Psoas muscle (tissue), 8 donors: ENCODE results near the gene C2orf42. TPM values are rescaled to one million over a fixed set of nuclear protein-coding genes. Genes with fewer than 3 reads are reported as not detected.
A peak's percentile ranks its signal among the peaks of the same experiment; 100 is the strongest.
"Not testable (repeated sequence)": the region's sequence is repeated elsewhere in the genome, so short reads cannot be mapped to it uniquely, and the experiment has no call there.

Experiments
- ATAC-seq, 4 donors: fragments of 200-7000 bp; cut with Tn5 transposase; one replicate each; pipeline ENCODE4 v1.9.1; 2020; ENCODE audit warnings: moderate library complexity in 3 of 4, mild to moderate bottlenecking in 2 of 4
- DNase-seq, 2 donors: peaks; one replicate each; pipeline ENCODE4 v3.0.0-alpha.2; 2020
- H3K27ac ChIP-seq: fragments of 200-600 bp; one replicate; pipeline ENCODE4 v1.8.0; 2022
- H3K27me3 ChIP-seq, 3 donors: fragments of 200-600 bp in 1 of 3; one replicate each; pipeline versions ENCODE4 v1.6.1 to v1.8.0; 2013 to 2022; ENCODE audit warnings: low read length in 2 of 3, mild to moderate bottlenecking in 2 of 3, moderate library complexity in 1 of 3; ENCODE audit not compliant: insufficient read depth in 3 of 3
- H3K36me3 ChIP-seq, 2 donors: fragments of 200-600 bp in 1 of 2; one replicate each; pipeline versions ENCODE4 v1.6.1 to v1.8.0; 2013 to 2022; ENCODE audit warnings: low read depth in 1 of 2, mild to moderate bottlenecking in 1 of 2, moderate library complexity in 1 of 2; ENCODE audit not compliant: insufficient read depth in 1 of 2
- H3K4me1 ChIP-seq: fragments of 200-600 bp; one replicate; pipeline ENCODE4 v1.8.0; 2022
- H3K4me3 ChIP-seq: fragments of 200-600 bp; one replicate; pipeline ENCODE4 v1.8.0; 2022; ENCODE audit warnings: mild to moderate bottlenecking
- H3K9me3 ChIP-seq: fragments of 200-600 bp; one replicate; pipeline ENCODE4 v1.8.0; 2022
- WGBS, 3 donors: extraction: QIAGEN DNeasy Blood & Tissue Kit; methylation state at CpG; one replicate each; pipeline versions ENCODE4 v1.1.6 to v1.1.7; 2013; 5-methylcytosine and 5-hydroxymethylcytosine counted together
- intact Hi-C, 2 donors: fragments of 100-400 bp; cut with DNase I; formaldehyde crosslinking; loops; one replicate each; pipeline versions ENCODE4 v1.11.0 to v1.14.2; 2022
- polyA plus RNA-seq, 3 donors: library from polyadenylated mRNA; stranded (reverse); fragments of 200-250 nt; gene quantifications; one replicate each; pipeline ENCODE4 v1.2.3, GENCODE V29; 2013
- total RNA-seq, 4 donors: library from RNA; stranded (reverse); fragmentation: NEBNext Ultra II Directional in 2 of 4; extraction: Animal tissue kit (Norgen Biotek cat#: 25700) in 2 of 4; gene quantifications; one replicate each; pipeline versions ENCODE4 v1.2.1 to v1.2.4, GENCODE V29; 2021 to 2023
- TF ChIP-seq, protein P1 (sequence below): fragments of 200-600 bp; IDR thresholded peaks from one replicate; pipeline ENCODE4 v1.8.0; 2022; ENCODE audit warnings: antibody characterized with exemption
- donor health status: healthy with polysubstance abuse.
- donor health status: DM: no; HTN: no; CAD: no; lungs with moderate emphysema.
- donor health status: Bipolar disorder and iron deficiency.
- donor health status: healthy.
- donor health status: DM: yes; HTN: yes; CAD: no.
- donor health status: DM: no; HTN: no; CAD: no.
- donor health status: DM: no; HTN: no; CAD: no.
- donor health status: DM: yes; HTN: yes; CAD: no.

Gene C2orf42
- total and polyA plus RNA-seq, 7 donors = 5.3 to 13.3 (median 7.7) TPM

DNA sequence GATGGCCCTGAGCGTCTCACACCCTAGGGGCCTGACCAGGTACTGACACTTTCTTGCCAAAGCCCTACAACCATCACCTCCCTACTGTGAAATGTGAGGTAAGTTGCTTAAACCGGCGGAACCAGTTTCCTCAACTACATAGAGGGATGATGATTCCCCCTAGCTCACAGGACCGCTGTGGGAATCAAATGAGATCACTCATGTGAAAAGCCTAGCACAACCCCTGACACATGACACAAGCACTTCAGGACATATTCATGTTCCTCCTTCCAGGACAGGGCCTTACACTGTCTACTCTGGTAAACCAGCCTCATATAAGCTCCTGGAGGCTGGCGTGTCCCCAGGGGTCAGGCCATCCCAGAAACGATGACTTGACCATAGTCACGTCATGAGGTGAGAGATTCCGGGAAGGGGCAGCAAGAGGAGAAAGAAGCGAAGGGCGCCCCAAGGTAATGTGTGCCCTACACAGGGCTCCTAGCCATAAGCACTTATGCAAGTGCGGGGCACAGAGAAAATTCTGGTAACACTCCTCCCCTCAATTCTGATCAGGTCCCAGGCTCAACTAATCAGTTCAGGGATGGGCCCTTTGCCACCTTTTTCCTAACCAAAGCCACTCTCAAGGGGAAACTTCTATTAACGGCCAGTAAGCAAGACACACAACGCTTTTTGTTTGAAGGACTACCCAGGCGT lies 49.5 kb downstream of the C2orf42 start:
- no peaks in the 10 kb centered on the region for H3K36me3 ChIP-seq
- H3K27me3 ChIP-seq = no peaks in the 10 kb centered on the region
- H3K4me1 ChIP-seq = peaks cover 23% of the 10 kb centered on the region
- TF ChIP-seq, protein P1, sequence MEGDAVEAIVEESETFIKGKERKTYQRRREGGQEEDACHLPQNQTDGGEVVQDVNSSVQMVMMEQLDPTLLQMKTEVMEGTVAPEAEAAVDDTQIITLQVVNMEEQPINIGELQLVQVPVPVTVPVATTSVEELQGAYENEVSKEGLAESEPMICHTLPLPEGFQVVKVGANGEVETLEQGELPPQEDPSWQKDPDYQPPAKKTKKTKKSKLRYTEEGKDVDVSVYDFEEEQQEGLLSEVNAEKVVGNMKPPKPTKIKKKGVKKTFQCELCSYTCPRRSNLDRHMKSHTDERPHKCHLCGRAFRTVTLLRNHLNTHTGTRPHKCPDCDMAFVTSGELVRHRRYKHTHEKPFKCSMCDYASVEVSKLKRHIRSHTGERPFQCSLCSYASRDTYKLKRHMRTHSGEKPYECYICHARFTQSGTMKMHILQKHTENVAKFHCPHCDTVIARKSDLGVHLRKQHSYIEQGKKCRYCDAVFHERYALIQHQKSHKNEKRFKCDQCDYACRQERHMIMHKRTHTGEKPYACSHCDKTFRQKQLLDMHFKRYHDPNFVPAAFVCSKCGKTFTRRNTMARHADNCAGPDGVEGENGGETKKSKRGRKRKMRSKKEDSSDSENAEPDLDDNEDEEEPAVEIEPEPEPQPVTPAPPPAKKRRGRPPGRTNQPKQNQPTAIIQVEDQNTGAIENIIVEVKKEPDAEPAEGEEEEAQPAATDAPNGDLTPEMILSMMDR = peak; percentile 23
- WGBS, 3 donors = 30 to 40% (median 31%) methylated on average over 14 of the region's 14 CpGs
- peak overlapping the region; percentile 72 for H3K4me3 ChIP-seq
- peak; percentile 20 to 53 (median 41) for ATAC-seq
- DNase-seq = peak; percentile 50 to 77
- H3K27ac ChIP-seq = peak overlapping the region; percentile 98
- intact Hi-C loops = loop anchor here in 1 of 2 donors (2.0 kb wide), 2 partner anchors 17 to 53 kb away; no protein-coding TSS in a partner anchor
- no peaks in the 10 kb centered on the region for H3K9me3 ChIP-seq

DNA sequence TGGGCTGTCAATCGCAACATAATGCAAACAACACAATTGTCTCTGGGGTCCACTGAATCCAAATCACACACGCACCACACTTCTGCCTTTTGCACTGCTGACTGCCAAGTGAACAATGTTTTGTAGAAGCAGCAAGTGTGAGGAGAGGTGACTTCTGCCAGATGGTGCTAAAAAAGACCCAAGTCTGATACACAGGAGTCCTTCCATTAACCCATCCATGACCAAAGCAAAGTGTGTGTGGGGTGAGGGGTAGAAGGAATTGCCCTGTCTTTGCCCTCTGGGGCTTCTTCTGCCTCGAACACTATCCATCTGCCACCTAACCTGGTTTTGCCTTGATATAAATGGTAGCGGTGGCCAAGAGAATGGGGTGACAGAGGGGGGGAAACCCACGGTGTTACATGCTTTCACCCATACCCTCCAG lies 50.0 kb downstream of the C2orf42 start:
- Histone ChIP-seq H3K4me3 (peak overlapping the region; percentile 72), H3K27me3 (no peaks in the 10 kb centered on the region), H3K4me1 (peaks cover 28% of the 10 kb centered on the region), H3K36me3 (no peaks in the 10 kb centered on the region), H3K9me3 (no peaks in the 10 kb centered on the region), H3K27ac (peak overlapping the region; percentile 98)
- ATAC-seq = no peak
- DNase-seq = no peak
- 66 to 81% (median 71%) methylated on average over 5 of the region's 5 CpGs for WGBS, 3 donors
- TF ChIP-seq, protein P1 = no peak
- intact Hi-C loops = loop anchor here in 1 of 2 donors (2.0 kb wide), 2 partner anchors 16 to 52 kb away; no protein-coding TSS in a partner anchor

DNA sequence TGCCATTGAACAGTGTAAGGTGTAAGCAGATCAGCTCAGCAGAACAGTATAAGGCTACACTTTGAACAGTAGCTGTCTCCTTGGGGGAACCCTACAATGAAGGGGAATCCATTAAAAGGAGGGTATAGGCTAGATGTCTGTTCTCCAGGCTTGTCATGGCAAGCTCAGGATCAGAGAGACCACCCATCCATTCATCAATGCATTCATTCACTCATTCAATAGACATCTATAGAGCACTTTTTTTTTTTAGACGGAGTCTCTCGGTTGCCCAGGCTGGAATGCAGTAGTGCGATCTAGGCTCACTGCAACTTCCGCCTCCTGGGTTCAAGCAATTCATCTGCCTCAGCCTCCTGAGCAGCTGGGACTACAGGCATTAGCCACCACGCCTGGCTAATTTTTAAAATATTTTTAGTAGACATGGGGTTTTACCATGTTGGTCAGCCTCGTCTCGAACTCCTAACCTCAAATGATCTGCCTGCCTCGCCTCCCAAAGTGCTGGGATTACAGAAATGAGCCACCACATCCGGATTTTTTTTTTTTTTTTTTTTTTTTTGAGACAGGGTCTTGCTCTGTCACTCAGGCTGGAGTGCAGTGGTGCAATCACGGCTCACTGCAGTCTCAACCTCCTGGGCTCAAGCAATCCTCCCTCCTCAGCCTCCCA lies 56.4 kb downstream of the C2orf42 start:
- Histone ChIP-seq H3K27ac (peak overlapping the region; percentile 91), H3K4me1 (peaks cover 42% of the 10 kb centered on the region)
- WGBS, 3 donors = 89 to 93% (median 90%) methylated on average over 10 of the region's 10 CpGs

GRCh38 chr2:70133491-70134322 lies 57.1 kb downstream of the C2orf42 start:
- Histone ChIP-seq H3K4me1 (peaks cover 42% of the 10 kb centered on the region), H3K27ac (peak overlapping the region; percentile 91), H3K9me3 (no peaks in the 10 kb centered on the region), H3K4me3 (peak overlapping the region; percentile 58), H3K27me3 (no peaks in the 10 kb centered on the region), H3K36me3 (no peaks in the 10 kb centered on the region)
- TF ChIP-seq, protein P1 = no peak
- ATAC-seq (peak in 2 of 4 donors; percentile 29 to 32), DNase-seq (no peak)
- WGBS, 3 donors = 55 to 65% (median 58%) methylated on average over 10 of the region's 10 CpGs
- intact Hi-C loops = no loop called here

More for the DNA sequence above, 56.4 kb downstream of the C2orf42 start:
- H3K4me3 ChIP-seq, H3K9me3 ChIP-seq, intact Hi-C loops, DNase-seq, H3K36me3 ChIP-seq, ATAC-seq, H3K27me3 ChIP-seq: not testable (repeated sequence)

- Histone ChIP-seq H3K4me3 (peak overlapping the region; percentile 58), H3K27ac (peak overlapping the region; percentile 91), H3K4me1 (peaks cover 46% of the 10 kb centered on the region), H3K36me3 (no peaks in the 10 kb centered on the region), H3K27me3 (no peaks in the 10 kb centered on the region), H3K9me3 (no peaks in the 10 kb centered on the region)
- no peak for DNase-seq
- 43 to 82% (median 55%) methylated on average over 1 of the region's 1 CpG for WGBS, 3 donors
- ATAC-seq = no peak
- TF ChIP-seq, protein P1 = no peak
- intact Hi-C loops = no loop called here
Observed at GRCh38 chr2:70133127-70133452, 57.7 kb downstream of the C2orf42 start.
